ENCODE results near the gene YTHDF1.

Gene YTHDF1

DNA sequence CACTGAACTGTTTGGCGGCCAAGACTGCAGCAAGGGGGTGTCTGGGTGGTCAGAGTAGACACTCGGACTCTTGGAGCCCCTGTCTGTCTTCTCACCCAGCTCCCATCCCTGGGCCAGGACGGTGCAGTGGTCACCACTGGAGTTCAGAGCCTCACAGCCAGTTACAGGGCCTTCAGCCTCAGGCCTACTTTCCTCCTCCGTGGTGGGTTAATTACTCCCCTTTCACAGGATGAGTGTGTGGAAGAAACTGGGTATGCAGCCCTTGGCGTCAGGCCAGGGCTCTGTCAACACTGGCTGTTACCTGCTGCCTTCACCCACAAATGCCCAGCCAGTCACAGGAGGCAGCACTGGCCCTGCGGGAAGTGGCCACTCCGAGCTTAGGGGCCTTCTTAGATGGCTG lies 1.8 kb upstream of the YTHDF1 start:
- no peak for FAIRE-seq
- DNase-seq (ENCODE audit: insufficient read length, low spot score) = no peak
- TF ChIP-seq, protein P1, sequence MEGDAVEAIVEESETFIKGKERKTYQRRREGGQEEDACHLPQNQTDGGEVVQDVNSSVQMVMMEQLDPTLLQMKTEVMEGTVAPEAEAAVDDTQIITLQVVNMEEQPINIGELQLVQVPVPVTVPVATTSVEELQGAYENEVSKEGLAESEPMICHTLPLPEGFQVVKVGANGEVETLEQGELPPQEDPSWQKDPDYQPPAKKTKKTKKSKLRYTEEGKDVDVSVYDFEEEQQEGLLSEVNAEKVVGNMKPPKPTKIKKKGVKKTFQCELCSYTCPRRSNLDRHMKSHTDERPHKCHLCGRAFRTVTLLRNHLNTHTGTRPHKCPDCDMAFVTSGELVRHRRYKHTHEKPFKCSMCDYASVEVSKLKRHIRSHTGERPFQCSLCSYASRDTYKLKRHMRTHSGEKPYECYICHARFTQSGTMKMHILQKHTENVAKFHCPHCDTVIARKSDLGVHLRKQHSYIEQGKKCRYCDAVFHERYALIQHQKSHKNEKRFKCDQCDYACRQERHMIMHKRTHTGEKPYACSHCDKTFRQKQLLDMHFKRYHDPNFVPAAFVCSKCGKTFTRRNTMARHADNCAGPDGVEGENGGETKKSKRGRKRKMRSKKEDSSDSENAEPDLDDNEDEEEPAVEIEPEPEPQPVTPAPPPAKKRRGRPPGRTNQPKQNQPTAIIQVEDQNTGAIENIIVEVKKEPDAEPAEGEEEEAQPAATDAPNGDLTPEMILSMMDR (IDR thresholded peaks at IDR 0.05; ENCODE audit: insufficient read depth, missing control alignments) = no peak

DNA sequence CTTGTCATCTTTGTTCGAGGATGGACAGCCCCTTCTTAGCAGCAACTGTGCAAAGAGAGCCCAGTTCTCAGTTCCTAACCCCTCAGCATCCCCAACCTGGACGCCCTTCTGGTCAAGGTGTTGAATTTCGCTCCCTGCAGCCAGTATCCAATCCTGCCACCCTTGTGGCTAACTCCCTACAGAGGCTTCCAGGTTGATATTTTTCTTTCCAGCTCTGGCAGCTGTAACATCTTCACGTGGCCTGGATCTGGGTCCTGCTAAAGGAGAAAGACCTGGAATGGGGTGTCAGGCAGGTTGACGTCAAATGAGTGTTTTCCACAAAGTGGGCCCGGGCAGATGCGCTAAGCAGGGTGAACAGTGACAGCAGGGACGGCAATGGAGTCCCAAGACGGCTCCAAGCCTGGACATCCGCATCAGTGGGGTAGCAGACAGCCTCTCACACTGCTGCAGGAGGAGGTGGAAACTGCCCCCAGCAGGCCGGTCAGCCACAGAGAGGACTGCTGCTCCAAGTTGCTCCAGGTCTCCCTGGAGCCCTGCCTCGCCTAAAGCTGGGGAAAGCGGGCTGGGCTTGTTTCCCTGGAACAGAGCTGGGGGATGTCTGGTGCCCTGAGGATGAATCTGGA lies 1.0 kb upstream of the YTHDF1 start:
- DNase-seq (ENCODE audit: insufficient read length, low spot score) (no peak), FAIRE-seq (no peak)
- TF ChIP-seq, protein P1 (IDR thresholded peaks at IDR 0.05; ENCODE audit: insufficient read depth, missing control alignments) = no peak

DNA sequence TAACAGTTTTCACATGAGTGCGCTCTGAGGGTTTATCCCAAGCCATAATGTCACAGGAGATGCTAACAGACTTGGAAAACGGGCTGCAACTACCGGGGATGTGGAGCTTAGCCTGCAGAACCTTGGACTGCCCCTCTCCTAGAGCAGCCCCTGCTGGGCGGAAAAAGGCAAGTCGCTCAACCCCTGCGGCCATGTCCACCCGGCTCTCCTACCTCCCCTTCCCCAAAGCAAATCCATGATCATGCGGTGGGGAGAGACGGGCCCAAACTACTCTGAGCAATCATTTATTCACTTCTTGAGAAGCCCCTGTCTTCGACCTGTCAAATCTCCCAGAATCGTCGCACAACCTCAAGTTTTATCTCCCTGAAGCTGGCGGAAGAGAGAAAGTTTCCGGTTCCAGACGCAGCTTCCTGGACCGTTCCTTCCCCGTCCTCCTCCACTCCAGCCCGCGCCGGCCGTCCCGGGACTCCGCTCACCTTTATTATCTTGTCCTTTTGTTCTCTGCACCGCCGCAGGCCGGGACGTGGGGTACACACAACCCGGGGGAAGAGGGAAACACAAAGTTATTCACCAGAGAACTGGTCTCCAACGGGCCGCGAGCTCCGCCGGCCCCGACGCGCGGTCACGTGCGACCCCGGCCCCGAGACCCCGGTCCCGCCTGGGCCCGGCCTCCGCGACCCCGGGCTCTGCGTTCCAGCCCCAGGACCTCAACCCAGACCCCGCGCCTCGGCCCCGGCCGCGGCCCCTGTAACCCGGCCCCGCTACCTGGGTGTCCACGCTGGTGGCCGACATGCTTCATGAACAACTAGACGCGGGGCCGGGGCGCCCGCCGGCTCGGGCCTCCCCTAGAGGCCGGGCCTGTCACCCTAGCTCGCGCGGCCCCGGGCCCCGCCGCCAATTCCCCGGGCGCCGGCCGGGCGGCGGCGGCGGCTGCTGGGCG lies 560 bp downstream of the YTHDF1 start:
- FAIRE-seq (no peak), DNase-seq (ENCODE audit: insufficient read length, low spot score) (no peak)
- TF ChIP-seq, protein P1 (IDR thresholded peaks at IDR 0.05; ENCODE audit: insufficient read depth, missing control alignments) = peak; percentile 25

DNA sequence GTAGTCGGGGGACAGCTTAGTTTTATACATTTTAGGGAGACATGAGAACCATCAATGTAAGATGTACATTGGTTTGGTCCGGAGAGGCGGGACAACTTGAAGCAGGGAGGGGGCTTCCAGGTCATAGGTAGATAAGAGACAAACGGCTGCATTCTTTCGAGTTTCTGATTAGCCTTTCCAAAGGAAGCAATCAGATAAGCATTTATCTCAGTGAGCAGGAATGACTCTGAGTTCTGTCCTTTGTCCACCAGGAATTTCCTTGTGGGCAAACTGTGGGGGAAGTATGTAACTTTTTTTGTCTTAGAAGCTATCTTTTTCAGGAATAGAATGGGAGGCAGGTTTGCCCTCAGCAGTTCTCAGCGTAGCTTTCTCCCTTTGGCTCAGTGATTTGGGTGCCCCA lies 1.4 kb downstream of the YTHDF1 start:
- no peak for DNase-seq (ENCODE audit: insufficient read length, low spot score)
- no peak for FAIRE-seq
- TF ChIP-seq, protein P1 (IDR thresholded peaks at IDR 0.05; ENCODE audit: insufficient read depth, missing control alignments) = no peak

DNA sequence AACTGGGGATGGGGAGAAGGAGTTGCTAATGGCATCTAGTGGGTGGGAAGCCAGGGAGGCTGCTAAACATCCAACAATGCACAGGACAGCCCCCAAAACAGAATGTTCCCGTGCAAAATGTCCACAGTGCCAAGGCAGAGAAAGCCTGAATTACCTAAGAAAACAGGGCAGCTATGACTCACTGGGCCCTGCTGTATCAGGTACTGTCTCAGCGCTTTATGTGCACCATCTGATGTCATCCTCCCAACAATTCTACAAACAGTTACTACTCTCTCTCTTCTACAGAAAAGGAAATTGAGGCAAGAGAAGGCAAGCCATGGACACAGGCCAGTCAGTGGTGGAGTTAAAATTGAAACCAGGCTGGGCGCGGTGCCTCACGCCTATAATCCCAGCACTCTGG lies 3.1 kb downstream of the YTHDF1 start:
- TF ChIP-seq, protein P1 (IDR thresholded peaks at IDR 0.05; ENCODE audit: insufficient read depth, missing control alignments) = no peak
- no peak for FAIRE-seq
- DNase-seq (ENCODE audit: insufficient read length, low spot score) = no peak

DNA sequence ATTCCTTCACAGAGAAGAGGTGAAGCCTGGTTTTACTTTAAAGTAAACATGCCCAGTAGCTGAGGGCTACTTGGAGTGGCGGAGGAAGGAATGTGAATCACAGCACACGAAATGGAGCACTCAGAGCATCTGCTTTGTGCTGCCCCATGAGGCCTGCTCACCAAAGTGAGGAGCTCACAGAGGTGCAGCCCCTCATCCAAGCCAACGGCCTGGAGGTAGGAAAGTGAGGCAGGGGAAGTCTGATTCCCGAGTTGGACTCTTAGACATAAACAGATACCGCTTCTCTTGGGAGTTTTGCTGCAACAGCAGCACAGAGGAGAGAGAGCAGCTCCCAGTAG lies 3.6 kb downstream of the YTHDF1 start:
- DNase-seq (ENCODE audit: insufficient read length, low spot score) (no peak), FAIRE-seq (no peak)
- TF ChIP-seq, protein P1 (IDR thresholded peaks at IDR 0.05; ENCODE audit: insufficient read depth, missing control alignments) = no peak

All from D721Med (cell line).